ENCODE results near the gene AKAP13.

- TF ChIP-seq CTCF (conservative IDR thresholded peaks at IDR 0.05) (no peak), ZFX (IDR thresholded peaks at IDR 0.05) (no peak)
Measured at GRCh38 chr15:85741021-85741421, 360.6 kb downstream of the AKAP13 start.

Data from C4-2B (cell line).